ENCODE results near the gene AGER.

DNA sequence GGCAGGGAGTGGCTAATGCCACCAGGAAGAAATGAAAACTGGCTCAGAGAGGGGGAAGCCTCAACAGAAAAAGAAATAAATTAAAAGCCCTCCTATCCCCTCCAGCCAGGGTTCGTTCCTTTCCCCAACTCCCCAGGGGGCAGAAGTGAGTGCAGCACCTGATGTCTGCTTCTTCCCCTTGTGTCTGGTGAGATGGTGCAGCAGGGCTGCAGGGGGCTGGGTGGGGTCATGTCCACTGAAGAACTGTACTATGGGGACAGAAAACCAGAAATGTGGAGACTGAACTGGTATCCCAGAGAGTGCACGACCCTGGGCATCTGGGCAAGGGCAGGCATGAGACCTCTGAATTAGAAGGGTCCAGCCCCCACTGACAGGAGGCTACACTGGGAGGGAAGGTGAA lies 15.7 kb downstream of the AGER start:
- TF ChIP-seq ESRRG (CRISPR knock-in tag; IDR thresholded peaks at IDR 0.05) (no peak), ZFP3 (CRISPR knock-in tag; IDR thresholded peaks at IDR 0.05) (no peak), TOX (CRISPR knock-in tag; IDR thresholded peaks at IDR 0.05; ENCODE audit: borderline replicate concordance) (no peak), ZFP30 (CRISPR knock-in tag; IDR thresholded peaks at IDR 0.05) (no peak), ZNF8 (CRISPR knock-in tag; IDR thresholded peaks at IDR 0.05) (no peak), ISL1 (CRISPR knock-in tag; IDR thresholded peaks at IDR 0.05) (no peak), TCF4 (CRISPR knock-in tag; IDR thresholded peaks at IDR 0.05; ENCODE audit: borderline replicate concordance) (no peak), ARNTL (CRISPR knock-in tag; IDR thresholded peaks at IDR 0.05; ENCODE audit: borderline replicate concordance, low read depth) (no peak)
- TF ChIP-seq, protein P1, sequence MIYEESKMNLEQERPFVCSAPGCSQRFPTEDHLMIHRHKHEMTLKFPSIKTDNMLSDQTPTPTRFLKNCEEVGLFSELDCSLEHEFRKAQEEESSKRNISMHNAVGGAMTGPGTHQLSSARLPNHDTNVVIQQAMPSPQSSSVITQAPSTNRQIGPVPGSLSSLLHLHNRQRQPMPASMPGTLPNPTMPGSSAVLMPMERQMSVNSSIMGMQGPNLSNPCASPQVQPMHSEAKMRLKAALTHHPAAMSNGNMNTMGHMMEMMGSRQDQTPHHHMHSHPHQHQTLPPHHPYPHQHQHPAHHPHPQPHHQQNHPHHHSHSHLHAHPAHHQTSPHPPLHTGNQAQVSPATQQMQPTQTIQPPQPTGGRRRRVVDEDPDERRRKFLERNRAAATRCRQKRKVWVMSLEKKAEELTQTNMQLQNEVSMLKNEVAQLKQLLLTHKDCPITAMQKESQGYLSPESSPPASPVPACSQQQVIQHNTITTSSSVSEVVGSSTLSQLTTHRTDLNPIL (CRISPR knock-in tag; IDR thresholded peaks at IDR 0.05; ENCODE audit: low read depth), result no peak
